ENCODE measurements around the gene UGT1A7.

The UGT1A7 gene

DNA sequence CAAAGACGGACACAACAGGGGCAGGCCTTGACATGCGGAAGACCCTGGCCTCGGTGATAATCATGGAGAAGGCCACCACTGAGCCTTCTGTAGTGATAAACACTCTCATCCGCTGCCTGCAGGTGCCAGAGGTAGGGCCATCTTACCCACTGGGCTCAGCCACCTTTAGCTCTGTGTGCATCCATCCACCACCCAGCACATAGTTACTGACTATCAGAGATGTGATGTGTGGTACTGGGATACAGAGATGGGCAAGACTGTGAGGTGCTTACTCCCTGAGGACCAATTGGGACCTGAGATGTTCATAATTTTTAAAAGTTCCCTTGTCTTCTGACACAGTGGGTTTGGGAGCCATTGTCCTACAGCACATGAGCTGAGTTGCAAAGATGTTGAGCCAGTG, 98.0 kb downstream of the UGT1A7 start:
- no peak overlapping the region for H3K4me2 ChIP-seq (ENCODE audit: low read length)
- no peaks in the 10 kb centered on the region for H3F3A ChIP-seq (ENCODE audit: control insufficient read depth, insufficient read depth)
- no peaks in the 10 kb centered on the region for H4K20me1 ChIP-seq (ENCODE audit: control insufficient read depth, insufficient read depth, low read depth, low read length)

GRCh38 chr2:233780771-233781170, 99.1 kb downstream of the UGT1A7 start:
- H4K20me1 ChIP-seq (ENCODE audit: control insufficient read depth, insufficient read depth, low read depth, low read length) = no peaks in the 10 kb centered on the region
- no peaks in the 10 kb centered on the region for H3F3A ChIP-seq (ENCODE audit: control insufficient read depth, insufficient read depth)

More for the DNA sequence above, 98.0 kb downstream of the UGT1A7 start:
- TF ChIP-seq, protein P1, sequence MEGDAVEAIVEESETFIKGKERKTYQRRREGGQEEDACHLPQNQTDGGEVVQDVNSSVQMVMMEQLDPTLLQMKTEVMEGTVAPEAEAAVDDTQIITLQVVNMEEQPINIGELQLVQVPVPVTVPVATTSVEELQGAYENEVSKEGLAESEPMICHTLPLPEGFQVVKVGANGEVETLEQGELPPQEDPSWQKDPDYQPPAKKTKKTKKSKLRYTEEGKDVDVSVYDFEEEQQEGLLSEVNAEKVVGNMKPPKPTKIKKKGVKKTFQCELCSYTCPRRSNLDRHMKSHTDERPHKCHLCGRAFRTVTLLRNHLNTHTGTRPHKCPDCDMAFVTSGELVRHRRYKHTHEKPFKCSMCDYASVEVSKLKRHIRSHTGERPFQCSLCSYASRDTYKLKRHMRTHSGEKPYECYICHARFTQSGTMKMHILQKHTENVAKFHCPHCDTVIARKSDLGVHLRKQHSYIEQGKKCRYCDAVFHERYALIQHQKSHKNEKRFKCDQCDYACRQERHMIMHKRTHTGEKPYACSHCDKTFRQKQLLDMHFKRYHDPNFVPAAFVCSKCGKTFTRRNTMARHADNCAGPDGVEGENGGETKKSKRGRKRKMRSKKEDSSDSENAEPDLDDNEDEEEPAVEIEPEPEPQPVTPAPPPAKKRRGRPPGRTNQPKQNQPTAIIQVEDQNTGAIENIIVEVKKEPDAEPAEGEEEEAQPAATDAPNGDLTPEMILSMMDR (IDR thresholded peaks at IDR 0.05; ENCODE audit: low read depth, low read length, poor library complexity, severe bottlenecking) = no peak
- no peak for TF ChIP-seq EZH2phosphoT487 (IDR thresholded peaks at IDR 0.05; ENCODE audit: borderline replicate concordance, low read length)
- peaks cover 2% of the 10 kb centered on the region; the same call in 1 of the 2 replicates for H3K9me3 ChIP-seq (ENCODE audit: control insufficient read depth, insufficient read depth, low read length)
- no peak overlapping the region for H3K4me3 ChIP-seq (ENCODE audit: low read length)
- H3K79me2 ChIP-seq (ENCODE audit: control insufficient read depth, low read length) = no peaks in the 10 kb centered on the region
- 0 out of 2 replicates have a peak, but pooled peaks cover 2% of the 10 kb centered on the region for H3K27me3 ChIP-seq (ENCODE audit: control insufficient read depth, low read length)
- no peaks in the 10 kb centered on the region for H3K4me1 ChIP-seq (ENCODE audit: control insufficient read depth, low read length)
- H3K9me2 ChIP-seq (replicated peaks; ENCODE audit: control insufficient read depth, low read length) = no peaks in the 10 kb centered on the region
- H3K27ac ChIP-seq (ENCODE audit: low read depth, low read length) = no peak overlapping the region
- H3K36me3 ChIP-seq (ENCODE audit: control insufficient read depth, low read length) = no peaks in the 10 kb centered on the region

DNA sequence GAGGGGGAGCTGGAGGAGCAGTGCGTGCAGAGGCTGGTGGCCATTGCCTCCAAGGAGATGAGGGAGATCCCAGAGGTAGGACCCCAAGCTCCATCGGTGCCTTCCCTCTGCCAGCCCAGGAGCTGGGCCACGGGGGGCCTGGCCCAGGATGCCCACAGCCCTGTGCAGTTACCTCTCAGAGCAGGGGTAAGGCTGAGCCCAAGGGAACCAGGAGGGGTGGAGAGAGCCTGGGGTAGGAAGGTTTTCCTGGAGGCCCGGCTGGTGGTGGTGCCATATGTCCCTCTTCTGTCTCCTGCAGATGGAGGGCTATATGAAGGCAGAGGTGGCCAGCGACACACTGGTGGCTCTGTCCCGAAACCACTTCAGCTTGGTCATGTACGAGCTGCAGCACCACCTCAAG, 107.9 kb downstream of the UGT1A7 start:
- TF ChIP-seq, protein P1 (IDR thresholded peaks at IDR 0.05; ENCODE audit: low read depth, low read length, poor library complexity, severe bottlenecking) = no peak
- TF ChIP-seq EZH2phosphoT487 (IDR thresholded peaks at IDR 0.05; ENCODE audit: borderline replicate concordance, low read length) = no peak
- no peaks in the 10 kb centered on the region for H3K27me3 ChIP-seq (ENCODE audit: control insufficient read depth, low read length)
- peaks cover 5% of the 10 kb centered on the region; the same call in 1 of the 2 replicates for H3K4me1 ChIP-seq (ENCODE audit: control insufficient read depth, low read length)
- H3K4me2 ChIP-seq (ENCODE audit: low read length) = no peak overlapping the region
- H3F3A ChIP-seq (ENCODE audit: control insufficient read depth, insufficient read depth) = no peaks in the 10 kb centered on the region
- H3K79me2 ChIP-seq (ENCODE audit: control insufficient read depth, low read length) = no peaks in the 10 kb centered on the region
- no peaks in the 10 kb centered on the region for H3K9me2 ChIP-seq (replicated peaks; ENCODE audit: control insufficient read depth, low read length)
- no peak overlapping the region for H3K27ac ChIP-seq (ENCODE audit: low read depth, low read length)
- no peaks in the 10 kb centered on the region for H4K20me1 ChIP-seq (ENCODE audit: control insufficient read depth, insufficient read depth, low read depth, low read length)
- H3K4me3 ChIP-seq (ENCODE audit: low read length) = no peak overlapping the region
- H3K9me3 ChIP-seq (ENCODE audit: control insufficient read depth, insufficient read depth, low read length) = no peaks in the 10 kb centered on the region
- no peaks in the 10 kb centered on the region for H3K36me3 ChIP-seq (ENCODE audit: control insufficient read depth, low read length)

More at GRCh38 chr2:233780771-233781170, 99.1 kb downstream of the UGT1A7 start:
- H3K4me1 ChIP-seq (ENCODE audit: control insufficient read depth, low read length) = no peaks in the 10 kb centered on the region
- H3K79me2 ChIP-seq (ENCODE audit: control insufficient read depth, low read length) = no peaks in the 10 kb centered on the region
- 0 out of 2 replicates have a peak, but pooled peaks cover 2% of the 10 kb centered on the region for H3K27me3 ChIP-seq (ENCODE audit: control insufficient read depth, low read length)
- H3K9me2 ChIP-seq (replicated peaks; ENCODE audit: control insufficient read depth, low read length) = no peaks in the 10 kb centered on the region
- no peak for TF ChIP-seq EZH2phosphoT487 (IDR thresholded peaks at IDR 0.05; ENCODE audit: borderline replicate concordance, low read length)
- TF ChIP-seq, protein P1 (IDR thresholded peaks at IDR 0.05; ENCODE audit: low read depth, low read length, poor library complexity, severe bottlenecking) = no peak
- H3K4me3 ChIP-seq (ENCODE audit: low read length) = no peak overlapping the region
- H3K36me3 ChIP-seq (ENCODE audit: control insufficient read depth, low read length) = no peaks in the 10 kb centered on the region
- H3K9me3 ChIP-seq (ENCODE audit: control insufficient read depth, insufficient read depth, low read length) = peaks cover 2% of the 10 kb centered on the region; the same call in 1 of the 2 replicates
- no peak overlapping the region for H3K27ac ChIP-seq (ENCODE audit: low read depth, low read length)
- H3K4me2 ChIP-seq (ENCODE audit: low read length) = no peak overlapping the region

Measured in DOHH2 (cell line).